NCI-H2196 treated with DMSO at 0.1 percent for 48 hours (cell line): ENCODE data around the gene FBXO10.
"Not testable (repeated sequence)": the region's sequence is repeated elsewhere in the genome, so short reads cannot be mapped to it uniquely, and the experiment has no call there.

Source experiments
- DNase-seq: peaks from one replicate; lab custom pipeline; 2025; ENCODE audit not compliant: unreplicated experiment; lab: John Stamatoyannopoulos, UW

FBXO10 gene, protein sequence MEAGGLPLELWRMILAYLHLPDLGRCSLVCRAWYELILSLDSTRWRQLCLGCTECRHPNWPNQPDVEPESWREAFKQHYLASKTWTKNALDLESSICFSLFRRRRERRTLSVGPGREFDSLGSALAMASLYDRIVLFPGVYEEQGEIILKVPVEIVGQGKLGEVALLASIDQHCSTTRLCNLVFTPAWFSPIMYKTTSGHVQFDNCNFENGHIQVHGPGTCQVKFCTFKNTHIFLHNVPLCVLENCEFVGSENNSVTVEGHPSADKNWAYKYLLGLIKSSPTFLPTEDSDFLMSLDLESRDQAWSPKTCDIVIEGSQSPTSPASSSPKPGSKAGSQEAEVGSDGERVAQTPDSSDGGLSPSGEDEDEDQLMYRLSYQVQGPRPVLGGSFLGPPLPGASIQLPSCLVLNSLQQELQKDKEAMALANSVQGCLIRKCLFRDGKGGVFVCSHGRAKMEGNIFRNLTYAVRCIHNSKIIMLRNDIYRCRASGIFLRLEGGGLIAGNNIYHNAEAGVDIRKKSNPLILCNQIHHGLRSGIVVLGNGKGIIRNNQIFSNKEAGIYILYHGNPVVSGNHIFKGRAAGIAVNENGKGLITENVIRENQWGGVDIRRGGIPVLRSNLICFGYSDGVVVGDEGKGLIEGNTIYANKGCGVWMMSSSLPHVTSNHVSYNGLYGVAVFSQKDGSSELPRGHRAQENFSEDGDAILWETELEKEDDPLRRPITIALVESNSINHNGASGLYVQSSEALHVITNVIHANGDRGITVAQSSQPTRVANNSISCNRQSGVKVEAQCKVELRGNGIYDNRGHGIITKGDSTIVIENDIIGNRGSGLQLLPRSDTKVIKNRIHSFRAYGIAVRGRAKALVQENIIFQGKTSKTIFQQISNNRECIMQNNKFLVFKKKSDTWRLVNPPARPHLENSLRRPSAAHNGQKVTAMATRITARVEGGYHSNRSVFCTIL

GRCh38 chr9:37575921-37576721, at the start of gene FBXO10:
Gene FBXO10 (minus strand): TSS chr9:37576380. CDS start chr9:37541768, 34,612 bp downstream.
- DNase-seq, result peak; percentile 34

GRCh38 chr9:37625758-37626147, 49.6 kb upstream of the FBXO10 start:
- no peak for DNase-seq

- DNase-seq, result no peak
These were observed 49.0 kb upstream of the FBXO10 start for GRCh38 chr9:37625036-37625757.

- no peak for DNase-seq
These were observed 47.9 kb upstream of the FBXO10 start for GRCh38 chr9:37624073-37624472.

DNA sequence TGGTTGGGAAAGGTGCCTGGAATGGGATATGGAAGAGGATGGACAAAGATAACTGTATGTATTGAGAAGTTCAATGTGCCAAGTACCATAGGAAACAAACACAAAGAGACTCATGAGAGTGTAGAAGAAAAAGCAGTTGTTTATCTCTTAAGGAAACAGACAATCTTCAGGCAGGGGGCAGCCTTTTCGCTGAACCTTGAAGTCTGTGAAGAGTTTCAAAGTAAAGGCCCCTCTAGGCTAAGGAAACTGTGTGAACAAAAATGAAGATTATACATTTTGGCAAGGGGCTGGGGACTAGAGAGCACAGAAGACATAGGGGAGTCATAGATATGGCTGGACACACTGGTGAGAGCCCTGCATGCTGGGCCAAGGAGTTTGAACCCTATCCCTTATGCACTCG, 47.1 kb upstream of the FBXO10 start:
- DNase-seq, result no peak

GRCh38 chr9:37622462-37622861, 46.3 kb upstream of the FBXO10 start:
- no peak for DNase-seq

GRCh38 chr9:37621273-37622121, 45.3 kb upstream of the FBXO10 start:
- no peak for DNase-seq

GRCh38 chr9:37620396-37620795, 44.2 kb upstream of the FBXO10 start:
- no peak for DNase-seq

- DNase-seq, result no peak
These were observed 43.6 kb upstream of the FBXO10 start for GRCh38 chr9:37619806-37620205.

- DNase-seq, result no peak
These were observed 42.6 kb upstream of the FBXO10 start for GRCh38 chr9:37618817-37619216.

GRCh38 chr9:37617832-37618231, 41.7 kb upstream of the FBXO10 start:
- no peak for DNase-seq

DNA sequence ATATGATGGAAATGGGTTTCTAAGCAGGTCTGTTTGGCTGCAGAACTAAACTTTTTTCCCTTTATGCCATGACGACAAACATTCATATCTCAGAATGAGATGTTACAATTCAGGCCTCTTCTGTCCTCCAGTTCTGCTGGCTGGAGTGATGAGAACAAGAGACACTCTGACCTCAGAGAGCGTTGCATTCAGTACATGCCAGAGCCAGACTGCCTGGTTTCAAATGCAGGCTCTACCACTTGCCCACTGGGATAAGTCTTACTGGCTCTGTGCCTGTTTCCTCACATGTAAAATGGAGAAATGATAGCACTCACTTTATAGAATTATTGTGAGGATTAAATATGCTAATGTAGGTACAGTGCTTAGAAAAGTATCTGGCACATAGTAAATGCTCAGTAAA, 41.0 kb upstream of the FBXO10 start:
- no peak for DNase-seq

DNA sequence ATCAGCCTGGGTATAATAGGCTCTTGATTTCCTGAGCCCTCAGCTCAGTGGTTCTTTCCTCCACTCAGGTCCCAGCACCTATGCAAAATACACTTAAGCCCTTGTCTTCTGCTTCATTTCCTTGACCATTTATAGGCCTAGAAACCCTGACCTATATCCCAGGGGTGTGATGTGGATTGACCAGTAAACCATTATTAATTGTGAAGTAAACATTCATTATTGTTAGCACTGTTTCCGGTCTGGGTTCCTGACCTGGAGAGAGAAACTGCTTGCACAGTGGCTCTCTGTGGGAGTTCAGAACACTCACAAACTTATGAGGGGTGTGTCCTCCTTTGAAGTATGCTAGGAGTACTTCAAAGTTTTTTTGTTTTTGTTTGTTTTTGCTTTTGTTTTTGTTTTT, 35.8 kb upstream of the FBXO10 start:
- no peak for DNase-seq

GRCh38 chr9:37611014-37611413, 34.8 kb upstream of the FBXO10 start:
- DNase-seq, result no peak

DNA sequence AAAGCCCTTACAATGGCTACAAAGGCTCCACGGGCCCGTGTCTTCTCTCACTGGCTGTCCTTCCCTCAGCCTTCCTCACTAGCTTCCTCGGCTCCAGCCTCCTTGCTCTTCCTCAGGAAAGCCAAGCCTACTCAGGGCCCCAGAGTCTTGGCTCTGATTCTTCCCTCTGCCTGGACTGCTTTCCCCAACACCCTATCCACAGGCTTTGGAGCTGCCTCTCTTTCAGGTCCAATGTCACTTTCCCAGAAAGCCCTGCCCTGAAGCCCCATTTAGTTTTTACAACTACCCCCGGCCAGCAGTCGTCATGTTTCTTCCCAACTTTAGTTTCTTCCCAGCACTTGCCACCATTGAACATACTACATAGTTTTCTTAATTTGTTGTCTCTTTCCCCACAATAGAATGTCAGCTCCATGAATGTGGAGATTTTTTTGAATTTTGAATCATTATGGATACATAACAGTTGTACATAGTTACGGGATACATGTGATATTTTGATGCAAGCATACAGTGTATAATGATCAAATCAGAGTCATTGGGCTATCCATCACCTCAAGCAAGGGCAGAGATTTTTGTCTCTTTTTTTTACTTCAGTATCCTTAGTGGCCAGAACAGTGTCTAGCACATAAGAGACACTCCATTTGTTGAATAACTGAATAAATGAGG, 33.7 kb upstream of the FBXO10 start:
- DNase-seq, result no peak

DNA sequence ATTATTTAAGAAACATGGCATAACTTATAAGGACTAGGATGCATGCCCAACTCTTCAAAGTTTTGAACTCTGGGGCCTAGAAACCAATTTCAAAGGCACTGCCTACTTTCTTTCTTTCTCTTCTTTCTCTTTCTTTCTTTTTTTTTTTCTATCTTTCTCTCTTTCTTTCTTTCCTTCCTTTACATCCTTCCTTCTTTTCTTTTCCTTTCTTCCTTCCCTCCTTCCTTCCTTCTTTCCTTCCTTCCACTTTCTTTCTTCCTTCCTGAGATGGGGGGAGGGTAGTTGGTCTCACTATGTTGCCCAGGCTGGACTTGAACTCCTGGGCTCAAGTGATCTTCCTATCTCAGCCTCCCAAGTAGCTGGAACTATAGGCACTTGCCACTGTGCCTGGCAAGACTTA, 32.1 kb upstream of the FBXO10 start:
- DNase-seq, result no peak

- no peak for DNase-seq
These were observed 28.1 kb upstream of the FBXO10 start for GRCh38 chr9:37604296-37604695.

- peak; percentile 74 for DNase-seq
These were observed 26.6 kb upstream of the FBXO10 start for GRCh38 chr9:37602817-37603216.

DNA sequence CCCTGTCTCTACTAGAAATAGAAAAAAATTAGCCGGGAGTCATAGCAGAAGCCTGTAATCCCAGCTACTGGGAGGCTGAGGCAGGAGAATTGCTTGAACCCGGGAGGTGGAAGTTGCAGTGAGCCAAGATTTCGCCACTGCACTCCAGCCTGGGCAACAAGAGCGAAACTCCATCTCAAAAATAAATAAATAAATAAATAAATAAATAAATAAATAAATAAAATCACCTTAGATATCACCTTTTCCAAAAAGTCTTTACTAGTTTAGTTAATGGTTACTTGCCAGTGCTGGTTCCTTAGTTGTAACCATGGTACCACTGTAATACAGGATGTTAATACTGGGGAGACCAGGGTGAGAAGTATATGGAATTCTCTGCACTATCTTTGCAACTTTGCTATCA, 25.9 kb upstream of the FBXO10 start:
- DNase-seq, result not testable (repeated sequence)
